Measurements from ENCODE around the gene POU5F1. TPM values are rescaled to one million over a fixed set of nuclear protein-coding genes. Genes with fewer than 3 reads are reported as not detected.

Gene POU5F1
- polyA plus RNA-seq, 1 donor (not counting 4 experiments of a cell fraction or from before 2014, with no cell fraction given): 1.6 TPM

DNA sequence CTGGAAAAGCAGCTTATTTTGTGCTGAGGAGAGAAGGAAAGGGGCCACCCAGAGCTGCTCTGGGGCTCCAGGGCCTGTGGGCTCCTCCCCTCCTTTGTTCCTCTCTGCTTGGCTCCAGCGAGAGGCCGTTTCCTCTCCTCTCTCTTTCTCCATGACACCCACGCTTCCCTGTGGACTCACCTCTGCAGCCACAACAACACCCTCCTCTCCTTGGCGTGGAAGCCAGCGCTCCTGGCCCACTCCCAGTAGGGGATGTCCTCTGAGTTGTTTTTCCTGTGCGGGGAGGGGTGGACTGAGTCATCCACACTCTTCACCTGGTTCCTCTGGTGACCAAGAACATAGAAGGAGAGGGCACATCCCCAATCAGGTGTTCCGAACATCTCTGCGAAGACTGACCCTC, 45.3 kb downstream of the POU5F1 start:
- Histone ChIP-seq H3K4me1 (ENCODE audit: control insufficient read depth, extremely low read depth, insufficient read depth, low read length) (peaks cover 36% of the 10 kb centered on the region), H3K9ac (ENCODE audit: control insufficient read depth, extremely low read depth, insufficient read depth, low read length) (peak overlapping the region; percentile 63), H3K9me3 (ENCODE audit: control insufficient read depth, low read depth, low read length) (no peaks in the 10 kb centered on the region)

DNA sequence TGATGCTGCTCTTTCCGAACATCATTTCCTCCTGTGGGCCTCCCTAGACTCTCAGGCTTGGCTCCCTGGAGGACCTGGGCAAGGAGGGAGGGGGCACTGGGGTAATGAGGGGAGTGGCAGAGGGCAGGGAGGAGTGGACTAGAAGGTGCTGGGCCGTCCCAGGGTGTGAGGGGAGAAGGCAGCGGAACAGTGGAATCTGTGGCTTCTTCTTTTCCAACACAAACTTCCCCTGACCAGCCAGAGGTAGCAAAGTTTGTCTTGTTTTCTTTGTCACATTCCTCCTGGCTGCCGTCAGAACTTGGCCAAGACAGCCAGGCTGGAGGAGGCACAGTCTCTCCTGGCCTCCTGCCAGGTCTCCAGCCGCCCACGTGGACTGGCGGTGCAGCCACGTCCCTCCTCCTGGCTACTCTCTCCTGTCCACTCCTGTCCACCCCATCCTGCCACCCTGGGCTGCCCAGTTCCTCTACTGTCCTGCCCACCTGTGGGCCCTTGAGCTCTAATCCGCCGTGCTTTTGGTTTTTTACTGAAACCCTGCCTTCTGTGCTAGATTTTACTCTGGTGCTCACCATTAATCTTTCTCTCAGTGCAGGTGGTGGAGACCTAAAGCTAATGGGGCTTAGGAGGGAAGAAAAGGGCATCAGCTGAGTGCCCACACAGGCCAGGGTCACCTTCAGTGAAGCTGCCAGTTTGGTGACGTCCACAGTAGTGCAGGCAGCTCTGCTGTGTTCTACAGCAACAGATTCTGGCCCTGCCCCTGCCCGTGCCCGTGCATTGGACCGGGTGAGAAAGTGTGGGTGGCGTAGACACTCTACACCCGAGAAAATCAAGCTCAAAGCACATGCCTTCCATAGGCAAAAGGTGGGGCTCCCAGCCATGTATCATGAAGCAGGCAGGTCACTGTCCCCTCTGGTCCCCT, 47.4 kb downstream of the POU5F1 start:
- peaks cover 36% of the 10 kb centered on the region for H3K4me1 ChIP-seq (ENCODE audit: control insufficient read depth, extremely low read depth, insufficient read depth, low read length)
- no peak overlapping the region for H3K4me3 ChIP-seq (ENCODE audit: control insufficient read depth in 2 of 3, extremely low read depth in 1 of 3, insufficient read depth in 2 of 3, low read depth in 1 of 3, low read length in 3 of 3)
- no peaks in the 10 kb centered on the region for H4K20me1 ChIP-seq (ENCODE audit: control insufficient read depth, extremely low read depth, insufficient read depth, low read length)
- H3K9ac ChIP-seq (ENCODE audit: control insufficient read depth, extremely low read depth, insufficient read depth, low read length): peak overlapping the region; percentile 9
- TF ChIP-seq, protein P1, sequence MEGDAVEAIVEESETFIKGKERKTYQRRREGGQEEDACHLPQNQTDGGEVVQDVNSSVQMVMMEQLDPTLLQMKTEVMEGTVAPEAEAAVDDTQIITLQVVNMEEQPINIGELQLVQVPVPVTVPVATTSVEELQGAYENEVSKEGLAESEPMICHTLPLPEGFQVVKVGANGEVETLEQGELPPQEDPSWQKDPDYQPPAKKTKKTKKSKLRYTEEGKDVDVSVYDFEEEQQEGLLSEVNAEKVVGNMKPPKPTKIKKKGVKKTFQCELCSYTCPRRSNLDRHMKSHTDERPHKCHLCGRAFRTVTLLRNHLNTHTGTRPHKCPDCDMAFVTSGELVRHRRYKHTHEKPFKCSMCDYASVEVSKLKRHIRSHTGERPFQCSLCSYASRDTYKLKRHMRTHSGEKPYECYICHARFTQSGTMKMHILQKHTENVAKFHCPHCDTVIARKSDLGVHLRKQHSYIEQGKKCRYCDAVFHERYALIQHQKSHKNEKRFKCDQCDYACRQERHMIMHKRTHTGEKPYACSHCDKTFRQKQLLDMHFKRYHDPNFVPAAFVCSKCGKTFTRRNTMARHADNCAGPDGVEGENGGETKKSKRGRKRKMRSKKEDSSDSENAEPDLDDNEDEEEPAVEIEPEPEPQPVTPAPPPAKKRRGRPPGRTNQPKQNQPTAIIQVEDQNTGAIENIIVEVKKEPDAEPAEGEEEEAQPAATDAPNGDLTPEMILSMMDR (optimal IDR thresholded peaks at IDR 0.05 in 1 of 3, IDR thresholded peaks at IDR 0.05 in 1 of 3, conservative IDR thresholded peaks at IDR 0.05 in 1 of 3; ENCODE audit: extremely low read depth in 1 of 3, insufficient read depth in 2 of 3, low read length in 3 of 3): no peak
- TF ChIP-seq EZH2 (IDR thresholded peaks at IDR 0.05; ENCODE audit: low read length): no peak
- H3K9me3 ChIP-seq (ENCODE audit: control insufficient read depth, low read depth, low read length): no peaks in the 10 kb centered on the region
- DNase-seq (ENCODE audit: low read depth, low spot score) (no peak), FAIRE-seq (no peak)
- no peak overlapping the region for H3K4me2 ChIP-seq (ENCODE audit: control insufficient read depth, extremely low read depth, insufficient read depth, low read depth, low read length)
- H2AFZ ChIP-seq (ENCODE audit: control insufficient read depth, low read length): no peak overlapping the region
- dilution Hi-C loops (cut with MboI; ENCODE audit: extremely low pct_ligation_motif_present, low sequenced_read_pairs): no loop called here
- H3K27me3 ChIP-seq (ENCODE audit: control insufficient read depth, extremely low read depth, insufficient read depth, low read length): no peaks in the 10 kb centered on the region
- H3K27ac ChIP-seq (ENCODE audit: control insufficient read depth, insufficient read depth, low read length): peak overlapping the region; percentile 3
- no peaks in the 10 kb centered on the region for H3K9me1 ChIP-seq (ENCODE audit: control insufficient read depth, extremely low read depth, insufficient read depth, low read length)
- peaks cover 8% of the 10 kb centered on the region for H3K79me2 ChIP-seq (ENCODE audit: control insufficient read depth, insufficient read depth, low read length)
- peaks cover 11% of the 10 kb centered on the region in 2 experiments for H3K36me3 ChIP-seq (ENCODE audit: control insufficient read depth in 2 of 2, extremely low read depth in 1 of 2, insufficient read depth in 2 of 2, low read length in 2 of 2)

More for the DNA sequence above, 45.3 kb downstream of the POU5F1 start:
- dilution Hi-C loops (cut with MboI; ENCODE audit: extremely low pct_ligation_motif_present, low sequenced_read_pairs): no loop called here
- peaks cover 5 to 8% of the 10 kb centered on the region in 2 experiments for H3K36me3 ChIP-seq (ENCODE audit: control insufficient read depth in 2 of 2, extremely low read depth in 1 of 2, insufficient read depth in 2 of 2, low read length in 2 of 2)
- peak overlapping the region; percentile 34 for H3K27ac ChIP-seq (ENCODE audit: control insufficient read depth, insufficient read depth, low read length)
- H4K20me1 ChIP-seq (ENCODE audit: control insufficient read depth, extremely low read depth, insufficient read depth, low read length): no peaks in the 10 kb centered on the region
- FAIRE-seq (peak; percentile 90), DNase-seq (ENCODE audit: low read depth, low spot score) (peak; percentile 73)
- H3K27me3 ChIP-seq (ENCODE audit: control insufficient read depth, extremely low read depth, insufficient read depth, low read length): no peaks in the 10 kb centered on the region
- H3K4me3 ChIP-seq (ENCODE audit: control insufficient read depth in 2 of 3, extremely low read depth in 1 of 3, insufficient read depth in 2 of 3, low read depth in 1 of 3, low read length in 3 of 3): peak overlapping the region in 1 of 3 experiments; percentile 38
- H3K79me2 ChIP-seq (ENCODE audit: control insufficient read depth, insufficient read depth, low read length): no peaks in the 10 kb centered on the region
- no peak overlapping the region for H2AFZ ChIP-seq (ENCODE audit: control insufficient read depth, low read length)
- TF ChIP-seq, protein P1 (optimal IDR thresholded peaks at IDR 0.05 in 1 of 3, IDR thresholded peaks at IDR 0.05 in 1 of 3, conservative IDR thresholded peaks at IDR 0.05 in 1 of 3; ENCODE audit: extremely low read depth in 1 of 3, insufficient read depth in 2 of 3, low read length in 3 of 3): no peak
- H3K9me1 ChIP-seq (ENCODE audit: control insufficient read depth, extremely low read depth, insufficient read depth, low read length): no peaks in the 10 kb centered on the region
- peak overlapping the region; percentile 63 for H3K4me2 ChIP-seq (ENCODE audit: control insufficient read depth, extremely low read depth, insufficient read depth, low read depth, low read length)
